Placental pericyte (primary cell): ENCODE results near the gene WFDC10A. TPM values are rescaled to one million over a fixed set of nuclear protein-coding genes. Genes with fewer than 3 reads are reported as not detected.

ENCODE experiments used
- total RNA-seq: library from RNA; depleted of rRNA; stranded (reverse); fragments of >200 nt; gene quantifications from 2 replicates; pipeline ENCODE4 v1.2.3, GENCODE V29; 2012

WFDC10A gene
- not detected in 2 replicates for total RNA-seq

GRCh38 chr20:45629496-45630100 lies at the start of gene WFDC10A:
WFDC10A (plus strand) TSS chr20:45629739; CDS start chr20:45629814, 75 bp downstream.

GRCh38 chr20:45631184-45631583 lies 1.6 kb downstream of the WFDC10A start, which contains the start of gene WFDC9:
WFDC9 (minus strand) TSS chr20:45631284; CDS start chr20:45610181, 21,103 bp downstream.

GRCh38 chr20:45670139-45670538 lies 40.6 kb downstream of the WFDC10A start, which contains the start of gene WFDC11:
WFDC11 (minus strand) TSS chr20:45670239; CDS start chr20:45650600, 19,639 bp downstream.

Other genes starting within 250 kb of the WFDC10A start
- gene DBNDD2, start 221.4 kb upstream of the WFDC10A start, total RNA-seq, result 12.3 and 16.2 TPM in 2 replicates
- gene PIGT, start 213.6 kb upstream of the WFDC10A start, total RNA-seq, result 46.1 and 59.5 TPM in 2 replicates
- not detected in 2 replicates for gene WFDC2, start 160.0 kb upstream of the WFDC10A start, total RNA-seq
- gene SPINT3, start 114.1 kb upstream of the WFDC10A start, total RNA-seq, result not detected in 2 replicates
- gene WFDC6, start 90.3 kb upstream of the WFDC10A start, total RNA-seq, result not detected in 2 replicates
- gene EPPIN, start 82.3 kb upstream of the WFDC10A start, total RNA-seq, result not detected in 2 replicates
- gene WFDC8, start 50.5 kb upstream of the WFDC10A start, total RNA-seq, result not detected in 2 replicates
- gene WFDC9, start 1.5 kb downstream of the WFDC10A start, total RNA-seq, result not detected in 2 replicates
- not detected in 2 replicates for gene WFDC11, start 40.5 kb downstream of the WFDC10A start, total RNA-seq
- gene WFDC13, start 72.3 kb downstream of the WFDC10A start, total RNA-seq, result not detected in 2 replicates
- not detected in 2 replicates for gene WFDC10B, start 75.3 kb downstream of the WFDC10A start, total RNA-seq
- gene SPINT4, start 92.6 kb downstream of the WFDC10A start, total RNA-seq, result not detected in 2 replicates
- gene WFDC3, start 162.1 kb downstream of the WFDC10A start, total RNA-seq, result 0.66 TPM in 1 of 2 replicates, not detected in the other
- 14.3 and 18.4 TPM in 2 replicates for gene DNTTIP1, start 162.2 kb downstream of the WFDC10A start, total RNA-seq
- 1.8 and 71.3 TPM in 2 replicates for gene UBE2C, start 182.9 kb downstream of the WFDC10A start, total RNA-seq
- 0.66 TPM in 1 of 2 replicates, not detected in the other for gene TNNC2, start 197.6 kb downstream of the WFDC10A start, total RNA-seq
- gene SNX21, start 204.1 kb downstream of the WFDC10A start, total RNA-seq, result 51.2 and 79.3 TPM in 2 replicates
- gene ACOT8, start 227.7 kb downstream of the WFDC10A start, total RNA-seq, result 34.9 and 44.6 TPM in 2 replicates
- gene ZSWIM3, start 227.9 kb downstream of the WFDC10A start, total RNA-seq, result 3.9 and 5.2 TPM in 2 replicates